ENCODE data around the gene DCUN1D3. TPM values are rescaled to one million over a fixed set of nuclear protein-coding genes. Genes with fewer than 3 reads are reported as not detected.
A peak's percentile ranks its signal among the peaks of the same experiment; 100 is the strongest.
"Not testable (repeated sequence)": the region's sequence is repeated elsewhere in the genome, so short reads cannot be mapped to it uniquely, and the experiment has no call there.

Gene DCUN1D3
- total RNA-seq, 1 donor from 2014 or later = 12.9 TPM

- Mint-ChIP-seq H3K36me3 (peaks cover 3% of the 10 kb centered on the region), H3K4me1 (ENCODE audit: unreplicated experiment) (peaks cover 5% of the 10 kb centered on the region), H3K4me3 (no peak overlapping the region), H3K27ac (no peak overlapping the region), H3K27me3 (no peaks in the 10 kb centered on the region), H3K9me3 (no peaks in the 10 kb centered on the region)
- DNase-seq (ENCODE audit: extremely low spot score, unreplicated experiment) = no peak
- TF ChIP-seq CTCF (conservative IDR thresholded peaks at IDR 0.05) = no peak
Measured at GRCh38 chr16:20811889-20812439, 88.2 kb downstream of the DCUN1D3 start.

GRCh38 chr16:20807862-20808261, 92.3 kb downstream of the DCUN1D3 start:
- no peaks in the 10 kb centered on the region for H3K36me3 Mint-ChIP-seq
- no peaks in the 10 kb centered on the region for H3K27me3 Mint-ChIP-seq
- no peak for TF ChIP-seq CTCF (conservative IDR thresholded peaks at IDR 0.05)
- peak overlapping the region; percentile 65 for H3K27ac Mint-ChIP-seq
- H3K4me1 Mint-ChIP-seq (ENCODE audit: unreplicated experiment) = peaks cover 10% of the 10 kb centered on the region
- H3K4me3 Mint-ChIP-seq = peak overlapping the region; percentile 97
- no peaks in the 10 kb centered on the region for H3K9me3 Mint-ChIP-seq
- no peak for DNase-seq (ENCODE audit: extremely low spot score, unreplicated experiment)

- no peaks in the 10 kb centered on the region for H3K9me3 Mint-ChIP-seq
- H3K36me3 Mint-ChIP-seq = no peaks in the 10 kb centered on the region
- TF ChIP-seq CTCF (conservative IDR thresholded peaks at IDR 0.05) = peak; percentile 62
- peak within 1 kb of the TSS; percentile 97 for H3K4me3 Mint-ChIP-seq
- peaks cover 5% of the 10 kb centered on the region for H3K4me1 Mint-ChIP-seq (ENCODE audit: unreplicated experiment)
- H3K27ac Mint-ChIP-seq = peak within 1 kb of the TSS; percentile 94
- peak; percentile 94 for DNase-seq (ENCODE audit: extremely low spot score, unreplicated experiment)
- H3K27me3 Mint-ChIP-seq = no peaks in the 10 kb centered on the region
Measured at GRCh38 chr16:20806168-20807050, 93.7 kb downstream of the DCUN1D3 start, which contains the start of the genes ERI2 and REXO5. Gene ERI2, minus strand, starts transcription at chr16:20806472. Its CDS starts 42 bp downstream, at chr16:20806430. Gene REXO5, plus strand, starts transcription at chr16:20806527. Its CDS starts 427 bp downstream, at chr16:20806954.

- Mint-ChIP-seq H3K4me3 (peak overlapping the region; percentile 97), H3K27ac (peak overlapping the region; percentile 94)
- H3K27me3 Mint-ChIP-seq; DNase-seq (ENCODE audit: extremely low spot score, unreplicated experiment); H3K4me1 Mint-ChIP-seq (ENCODE audit: unreplicated experiment); H3K9me3 Mint-ChIP-seq; H3K36me3 Mint-ChIP-seq: not testable (repeated sequence)
Measured at GRCh38 chr16:20805684-20806167, 94.4 kb downstream of the DCUN1D3 start.

Other genes starting within 250 kb of the DCUN1D3 start
- gene ACSM1, start 202.7 kb downstream of the DCUN1D3 start, total RNA-seq (ENCODE audit: low replicate concordance) = 0.36 TPM in 1 of 2 replicates, not detected in the other
- gene THUMPD1, start 158.5 kb downstream of the DCUN1D3 start, total RNA-seq (ENCODE audit: low replicate concordance) = 38.5 and 39.0 TPM in 2 replicates
- 22.6 and 51.2 TPM in 2 replicates for gene ACSM3, start 136.3 kb downstream of the DCUN1D3 start, total RNA-seq (ENCODE audit: low replicate concordance)
- gene ERI2, start 93.9 kb downstream of the DCUN1D3 start, total RNA-seq (ENCODE audit: low replicate concordance) = 27.7 and 35.9 TPM in 2 replicates
- gene REXO5, start 93.8 kb downstream of the DCUN1D3 start, total RNA-seq (ENCODE audit: low replicate concordance) = 4.5 and 8.2 TPM in 2 replicates
- 30.6 and 31.7 TPM in 2 replicates for gene LYRM1, start 413 bp upstream of the DCUN1D3 start, total RNA-seq (ENCODE audit: low replicate concordance)